Loucy (cell line): ENCODE results near the gene DSC1.

Source experiments
- H2AFZ ChIP-seq: fragments of 200-600 bp; sonication (generic); 2 replicates; pipeline ENCODE4 v1.6.0; 2016; ENCODE audit warnings: antibody characterized with exemption, mild to moderate bottlenecking, low read length, moderate library complexity
- H3F3A ChIP-seq: fragments of 200-600 bp; 2 replicates; pipeline ENCODE4 v1.6.0; 2016; ENCODE audit warnings: antibody characterized with exemption, low read depth, mild to moderate bottlenecking
- H3K27me3 ChIP-seq: fragments of 200-600 bp; sonication (generic); 2 replicates; pipeline ENCODE4 v1.6.1; 2014; ENCODE audit warnings: low read length, mild to moderate bottlenecking; ENCODE audit not compliant: insufficient read depth, poor library complexity, severe bottlenecking
- H3K36me3 ChIP-seq: fragments of 200-600 bp; sonication (generic); 2 replicates; pipeline ENCODE4 v1.6.1; 2016; ENCODE audit warnings: low read length; ENCODE audit not compliant: insufficient read depth
- H3K4me1 ChIP-seq: fragments of 200-600 bp; sonication (generic); 2 replicates; pipeline ENCODE4 v1.5.1; 2014; ENCODE audit warnings: low read length, mild to moderate bottlenecking; ENCODE audit not compliant: insufficient read depth, poor library complexity, severe bottlenecking
- H3K4me2 ChIP-seq: fragments of 200-600 bp; sonication (generic); 2 replicates; pipeline ENCODE4 v1.6.0; 2014; ENCODE audit warnings: antibody characterized with exemption, low read length, low read depth, mild to moderate bottlenecking; ENCODE audit not compliant: poor library complexity, severe bottlenecking
- H3K4me3 ChIP-seq: fragments of 200-600 bp; sonication (generic); 2 replicates; pipeline ENCODE4 v1.5.1; 2014; ENCODE audit warnings: low read length, mild to moderate bottlenecking, mixed read lengths; ENCODE audit not compliant: poor library complexity, severe bottlenecking
- H3K79me2 ChIP-seq: fragments of 200-600 bp; sonication (generic); 2 replicates; pipeline ENCODE4 v1.6.1; 2014; ENCODE audit warnings: low read length; ENCODE audit not compliant: insufficient read depth
- H3K9ac ChIP-seq: fragments of 200-600 bp; sonication (generic); 2 replicates; pipeline ENCODE4 v1.6.0; 2014; ENCODE audit warnings: mild to moderate bottlenecking, low read depth, low read length, moderate library complexity; ENCODE audit not compliant: poor library complexity, severe bottlenecking
- H3K9me2 ChIP-seq: fragments of 200-600 bp; sonication (generic); replicated peaks from 2 replicates; pipeline ENCODE4 v1.6.1; 2016; ENCODE audit warnings: low read depth, low read length, mixed read lengths
- H3K9me3 ChIP-seq: fragments of 200-600 bp; sonication (generic); 2 replicates; pipeline ENCODE4 v1.6.1; 2014; ENCODE audit warnings: mild to moderate bottlenecking, antibody characterized with exemption, low read length, low read depth; ENCODE audit not compliant: insufficient read depth
- H4K20me1 ChIP-seq: fragments of 200-600 bp; sonication (generic); 2 replicates; pipeline ENCODE4 v1.6.0; 2014; ENCODE audit warnings: antibody characterized with exemption, low read length, mild to moderate bottlenecking; ENCODE audit not compliant: insufficient read depth, poor library complexity, severe bottlenecking
- CTCF ChIP-seq: fragments of 200-600 bp; sonication (generic); conservative IDR thresholded peaks from 2 replicates; pipeline ENCODE4 v1.5.1; 2014; ENCODE audit warnings: mild to moderate bottlenecking, antibody characterized with exemption, low read length
- EZH2phosphoT487 ChIP-seq: fragments of 200-600 bp; IDR thresholded peaks from 2 replicates; pipeline ENCODE4 v1.6.1; 2018; ENCODE audit warnings: antibody characterized with exemption, mild to moderate bottlenecking, moderate library complexity, borderline replicate concordance

The DSC1 gene

GRCh38 chr18:31098878-31099277, 63.8 kb downstream of the DSC1 start:
- no peak overlapping the region for H3K4me3 ChIP-seq
- no peaks in the 10 kb centered on the region for H3K36me3 ChIP-seq
- H4K20me1 ChIP-seq = no peaks in the 10 kb centered on the region
- TF ChIP-seq CTCF (no peak), EZH2phosphoT487 (no peak)
- no peaks in the 10 kb centered on the region for H3K27me3 ChIP-seq
- no peaks in the 10 kb centered on the region for H3K9me3 ChIP-seq
- no peak overlapping the region for H3K4me2 ChIP-seq
- H3K79me2 ChIP-seq = no peaks in the 10 kb centered on the region
- H3K9me2 ChIP-seq = no peaks in the 10 kb centered on the region
- H3K4me1 ChIP-seq = no peaks in the 10 kb centered on the region
- no peaks in the 10 kb centered on the region for H3F3A ChIP-seq
- H2AFZ ChIP-seq = no peak overlapping the region
- H3K9ac ChIP-seq = no peak overlapping the region

- Histone ChIP-seq H2AFZ (no peak overlapping the region), H3K9me3 (no peaks in the 10 kb centered on the region), H3K27me3 (no peaks in the 10 kb centered on the region), H3K9me2 (no peaks in the 10 kb centered on the region), H3K4me2 (no peak overlapping the region), H3K9ac (no peak overlapping the region), H3K79me2 (no peaks in the 10 kb centered on the region), H4K20me1 (no peaks in the 10 kb centered on the region), H3K4me3 (no peak overlapping the region), H3K36me3 (no peaks in the 10 kb centered on the region), H3F3A (no peaks in the 10 kb centered on the region), H3K4me1 (no peaks in the 10 kb centered on the region)
- no peak for TF ChIP-seq EZH2phosphoT487
Measured at GRCh38 chr18:31097666-31098065, 65.0 kb downstream of the DSC1 start.

- H2AFZ ChIP-seq = no peak overlapping the region
- H3K4me1 ChIP-seq = no peaks in the 10 kb centered on the region
- no peak overlapping the region for H3K4me2 ChIP-seq
- H3K36me3 ChIP-seq = no peaks in the 10 kb centered on the region
- no peaks in the 10 kb centered on the region for H3K27me3 ChIP-seq
- no peaks in the 10 kb centered on the region for H3K9me3 ChIP-seq
- H3K9me2 ChIP-seq = no peaks in the 10 kb centered on the region
- no peak overlapping the region for H3K4me3 ChIP-seq
- no peaks in the 10 kb centered on the region for H3F3A ChIP-seq
- H4K20me1 ChIP-seq = no peaks in the 10 kb centered on the region
- H3K79me2 ChIP-seq = no peaks in the 10 kb centered on the region
- no peak overlapping the region for H3K9ac ChIP-seq
- TF ChIP-seq EZH2phosphoT487 = no peak
- TF ChIP-seq CTCF = no peak
Measured at GRCh38 chr18:31093880-31094279, 68.8 kb downstream of the DSC1 start.

- Histone ChIP-seq H3K4me1 (no peaks in the 10 kb centered on the region), H3K9ac (no peak overlapping the region), H3F3A (no peaks in the 10 kb centered on the region), H3K4me2 (no peak overlapping the region), H3K9me2 (no peaks in the 10 kb centered on the region), H3K4me3 (no peak overlapping the region), H3K79me2 (no peaks in the 10 kb centered on the region), H2AFZ (no peak overlapping the region), H3K27me3 (no peaks in the 10 kb centered on the region), H4K20me1 (no peaks in the 10 kb centered on the region), H3K9me3 (no peaks in the 10 kb centered on the region), H3K36me3 (no peaks in the 10 kb centered on the region)
- no peak for TF ChIP-seq CTCF
- no peak for TF ChIP-seq EZH2phosphoT487
Measured at GRCh38 chr18:31093294-31093693, 69.4 kb downstream of the DSC1 start.
